ENCODE results near the gene PSMG2.

- TF ChIP-seq CTCF (conservative IDR thresholded peaks at IDR 0.05 in 1 of 2, IDR thresholded peaks at IDR 0.05 in 1 of 2; ENCODE audit: extremely low read depth in 1 of 2, insufficient read depth in 1 of 2, low read depth in 1 of 2, low read length in 2 of 2) = no peak
- TF ChIP-seq EZH2 (IDR thresholded peaks at IDR 0.05; ENCODE audit: borderline replicate concordance, low read length) = no peak
These were observed 3.1 kb upstream of the PSMG2 start for GRCh38 chr18:12699747-12700146.

Measured in mammary epithelial cell (primary cell).